Measurements from ENCODE around the gene P3R3URF.

The P3R3URF gene

DNA sequence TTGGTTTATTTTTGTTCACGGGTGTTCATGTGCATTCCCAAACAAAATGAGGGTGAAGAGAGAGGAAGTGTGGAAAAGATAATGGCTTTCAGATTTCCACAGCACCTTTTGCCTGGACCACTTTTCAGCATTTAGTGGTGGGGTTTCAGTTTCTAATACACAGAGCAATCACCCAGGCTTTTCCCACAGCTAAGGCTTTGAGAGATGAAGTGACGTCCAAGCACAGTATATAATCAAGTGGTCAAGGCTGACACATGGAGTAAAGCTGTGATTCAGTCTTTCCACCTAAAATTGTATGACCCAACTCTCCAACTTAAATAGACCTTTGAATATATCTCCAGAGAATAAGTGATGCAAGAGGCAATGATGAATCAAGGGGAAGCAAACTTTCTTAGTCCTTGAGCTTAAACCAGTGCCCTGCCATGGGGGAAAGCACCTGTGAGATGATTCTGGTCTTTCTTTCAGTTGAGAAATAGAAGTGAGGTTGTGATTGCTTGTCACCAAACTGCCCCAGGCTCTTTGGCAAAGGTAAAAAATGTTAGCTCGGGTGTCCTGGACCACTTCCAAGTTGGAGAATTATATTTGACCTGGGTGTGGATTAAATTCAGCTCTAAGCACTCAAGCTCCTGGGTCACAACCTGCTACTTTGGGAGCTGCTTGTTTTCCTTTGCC lies 41.5 kb downstream of the P3R3URF start:
- FAIRE-seq (no peak), DNase-seq (ENCODE audit: insufficient read length, low spot score) (no peak)

DNA sequence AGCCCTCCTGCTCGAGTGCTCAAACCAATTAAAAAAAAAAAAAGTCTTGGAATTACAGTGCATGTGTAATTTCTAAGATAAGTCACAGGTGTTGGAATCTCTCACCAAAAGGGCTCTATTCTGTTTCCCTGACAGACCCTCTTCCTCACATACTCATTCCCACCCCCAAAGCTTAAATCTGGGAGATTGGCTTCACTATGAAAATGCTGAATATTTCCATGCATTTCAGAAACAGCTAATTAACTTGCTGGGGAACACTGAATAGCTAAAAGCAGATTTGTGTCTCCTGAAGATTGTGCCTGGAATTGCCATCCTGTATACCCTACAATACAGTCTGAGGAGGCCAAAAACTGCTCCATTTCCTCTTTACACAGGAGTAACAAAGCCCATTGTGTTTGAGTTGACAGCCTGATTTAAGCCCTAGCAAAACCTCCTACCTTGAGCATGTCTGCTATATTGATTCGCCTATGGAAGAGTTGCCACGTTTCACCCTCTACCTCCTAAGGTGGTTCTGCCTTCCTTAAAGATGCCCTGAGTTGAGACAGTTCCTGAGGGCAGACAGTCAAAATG lies 42.4 kb downstream of the P3R3URF start:
- no peak for DNase-seq (ENCODE audit: insufficient read length, low spot score)
- no peak for FAIRE-seq

DNA sequence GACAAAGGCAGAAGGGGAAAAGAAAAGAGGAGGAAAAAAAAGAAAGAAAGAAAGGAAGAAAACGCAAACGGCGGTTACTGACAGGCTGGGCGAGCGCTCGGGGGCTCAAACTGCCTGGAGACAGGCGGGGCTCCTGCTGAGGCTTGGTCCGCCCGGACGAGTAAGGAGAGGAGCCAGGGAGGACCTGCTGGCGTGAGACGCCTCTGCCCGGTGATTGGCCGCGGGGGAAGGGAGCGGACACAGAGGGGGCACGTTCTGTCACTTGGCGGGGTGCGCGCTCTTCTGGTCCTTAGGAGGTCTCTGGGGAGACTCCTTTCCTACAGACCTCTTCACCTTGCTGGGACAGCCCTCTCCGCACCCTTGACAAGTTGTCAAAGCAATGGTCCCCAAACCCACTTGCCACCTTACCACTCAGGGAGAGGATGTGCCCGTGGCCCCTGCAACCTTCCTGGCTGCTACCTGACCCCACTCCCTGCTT lies 43.1 kb downstream of the P3R3URF start:
- no peak for FAIRE-seq
- DNase-seq (ENCODE audit: insufficient read length, low spot score): peak; percentile 61

DNA sequence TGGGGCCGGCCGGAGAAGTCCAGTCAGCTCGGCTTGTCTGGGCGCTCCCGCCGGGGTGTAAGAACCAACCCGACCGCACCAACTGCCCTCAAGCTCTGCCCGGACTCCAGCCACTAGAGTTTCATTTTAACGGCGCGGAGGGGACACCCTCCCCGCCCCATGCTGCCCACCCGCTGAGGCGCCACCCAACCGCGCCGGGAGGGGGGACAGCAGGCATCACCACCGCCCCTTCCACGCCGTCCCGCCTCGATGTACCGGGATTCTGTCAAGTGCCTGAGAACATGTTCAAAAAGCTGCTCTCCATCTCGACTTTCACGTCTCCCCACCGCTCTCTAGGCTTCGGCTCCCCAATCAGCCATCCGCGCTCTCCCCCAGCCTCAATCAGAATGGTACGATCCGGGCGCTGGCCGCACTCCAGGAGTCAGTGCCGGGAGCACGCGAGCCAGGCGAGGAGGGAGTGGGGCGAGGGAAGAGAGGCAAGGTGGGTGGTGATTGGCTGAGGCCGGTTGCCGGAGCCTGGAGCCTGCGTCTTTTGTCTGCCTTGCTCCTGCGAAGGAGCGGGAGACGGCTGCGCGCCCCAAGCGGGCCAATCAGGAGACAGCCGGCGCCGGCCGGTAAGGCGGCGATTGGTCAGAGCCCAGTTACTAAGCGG lies 43.6 kb downstream of the P3R3URF start, which contains the start of gene PIK3R3:
TSS of gene PIK3R3 (minus strand) at position 101 of the 652 bp plus-strand sequence. CDS start 677 bp downstream, outside the sequence.
- DNase-seq (ENCODE audit: insufficient read length, low spot score) (peak; percentile 94), FAIRE-seq (peak; percentile 88)

DNA sequence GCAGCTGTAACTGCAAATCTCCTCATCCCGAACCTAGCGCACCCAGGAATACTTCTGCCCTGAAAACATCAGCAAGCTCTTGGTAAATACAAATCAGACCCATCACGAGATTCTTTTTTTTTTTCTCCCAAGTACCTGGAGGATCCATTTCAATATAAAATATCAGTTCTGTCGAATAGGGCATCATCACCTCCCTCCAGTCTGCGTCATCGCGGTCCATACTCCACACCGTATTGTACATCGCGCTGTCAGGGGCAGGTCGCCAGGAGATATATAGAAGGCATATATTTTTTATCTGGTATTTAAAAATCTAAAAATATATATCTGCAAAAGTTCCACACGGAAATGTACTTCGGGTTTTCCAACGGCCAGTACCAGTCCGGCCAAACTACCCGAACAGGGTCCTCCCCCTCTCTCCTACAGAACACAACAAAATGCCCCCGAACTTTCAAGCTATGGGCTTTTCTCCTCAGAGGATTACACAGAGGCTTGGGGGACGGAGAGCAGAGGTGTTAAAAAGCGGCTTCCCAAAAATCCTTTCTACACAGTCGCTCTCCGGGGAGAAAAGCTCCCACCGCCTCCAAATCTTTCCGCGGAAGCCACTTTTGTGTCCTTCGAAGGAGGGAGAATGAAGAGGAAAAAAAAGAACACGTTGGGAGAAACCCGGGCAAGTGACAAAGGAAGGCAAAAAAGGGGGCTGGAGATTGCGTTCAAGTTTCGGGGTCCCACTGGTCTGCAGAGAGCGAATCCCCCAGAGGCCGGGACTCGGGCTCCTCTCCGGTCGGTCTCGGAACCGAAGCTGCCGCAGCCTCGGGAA lies 44.4 kb downstream of the P3R3URF start:
- DNase-seq (ENCODE audit: insufficient read length, low spot score) (no peak), FAIRE-seq (no peak)

DNA sequence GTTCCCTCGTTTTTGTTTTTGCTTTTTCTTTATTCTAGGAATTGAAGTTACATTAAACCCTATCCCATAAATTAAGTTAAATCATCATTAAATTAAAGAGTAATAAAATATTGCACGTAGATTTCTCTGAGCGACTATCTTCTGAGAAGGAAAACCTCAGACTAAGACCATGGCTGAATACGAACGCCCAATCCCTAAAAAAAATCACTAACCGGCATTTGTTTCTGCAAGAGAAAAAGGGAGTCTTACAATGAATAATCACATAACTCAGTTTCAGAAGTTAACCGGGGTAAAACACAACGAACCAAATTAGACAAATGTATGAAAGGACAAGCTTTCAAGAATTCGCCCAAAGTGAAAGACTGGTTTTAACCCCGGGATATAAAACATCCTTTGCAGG lies 45.2 kb downstream of the P3R3URF start:
- FAIRE-seq: no peak

DNA sequence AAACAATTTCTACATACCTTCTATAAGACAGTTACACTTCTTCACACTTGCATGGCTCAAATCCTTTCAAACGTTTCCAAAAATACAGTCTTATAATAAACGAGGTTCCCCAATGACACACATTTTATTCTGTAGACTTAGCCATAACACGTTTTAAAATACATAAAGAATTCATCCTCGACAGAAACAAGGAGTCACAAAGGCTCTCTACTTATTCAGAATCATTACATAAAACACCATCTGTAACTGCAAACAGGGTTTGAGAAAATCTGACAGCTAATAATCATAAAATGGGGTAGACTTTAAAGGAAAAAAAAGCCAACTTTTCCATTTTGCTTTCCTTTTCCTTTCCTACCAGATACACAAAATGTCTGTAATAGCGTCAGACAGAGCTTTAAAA lies 45.7 kb downstream of the P3R3URF start:
- FAIRE-seq: no peak
- no peak for DNase-seq (ENCODE audit: insufficient read length, low spot score)

More for the DNA sequence above, 45.2 kb downstream of the P3R3URF start:
- no peak for DNase-seq (ENCODE audit: insufficient read length, low spot score)

DNA sequence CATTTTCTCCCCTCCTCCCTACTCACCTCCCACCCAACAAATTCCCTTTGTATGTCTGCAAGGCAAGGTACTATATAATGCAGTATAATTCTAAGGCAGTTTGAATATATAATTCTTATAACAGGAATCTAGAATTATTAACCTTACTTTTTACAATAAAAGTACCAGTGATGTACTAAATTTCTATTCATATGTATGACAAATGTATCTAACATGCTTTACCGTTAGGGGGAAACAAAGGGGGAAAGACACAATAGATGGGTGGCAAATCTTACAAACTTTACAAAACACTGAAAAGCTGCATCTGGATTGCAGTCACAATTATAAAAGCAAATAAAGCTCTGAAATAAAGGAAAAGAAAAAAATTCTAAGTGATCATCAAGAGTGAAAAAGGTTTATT lies 46.2 kb downstream of the P3R3URF start:
- no peak for FAIRE-seq
- no peak for DNase-seq (ENCODE audit: insufficient read length, low spot score)

DNA sequence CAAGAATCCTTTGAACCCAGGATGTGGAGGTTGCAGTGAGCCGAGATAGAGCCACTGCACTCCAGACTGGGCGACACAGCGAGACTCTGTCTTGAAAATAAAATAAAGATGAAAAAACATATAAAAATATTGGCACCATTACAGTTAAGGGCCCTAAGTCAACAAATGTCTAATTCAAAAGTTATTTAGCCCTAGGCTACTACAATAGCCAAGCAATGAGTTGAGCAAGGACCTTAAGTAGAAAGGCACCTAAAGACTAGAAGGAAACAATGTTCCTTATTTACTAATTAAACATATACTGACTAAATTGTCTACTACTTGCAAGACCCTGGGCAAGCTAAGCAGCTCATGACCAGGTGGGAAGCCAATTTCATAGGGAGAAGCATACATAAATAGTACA lies 47.9 kb downstream of the P3R3URF start:
- FAIRE-seq: no peak

More for the DNA sequence above, 47.9 kb downstream of the P3R3URF start:
- DNase-seq (ENCODE audit: insufficient read length, low spot score): no peak

Data from HTR-8/SVneo (cell line).